H1 (cell line): ENCODE data around the gene ELP1. TPM values are rescaled to one million over a fixed set of nuclear protein-coding genes. Genes with fewer than 3 reads are reported as not detected.

Source experiments
- CTCF ChIA-PET: fragments of 300-600 bp; sonication (Branson Sonifier 250); formaldehyde crosslinking; loops from one replicate; lab custom pipeline; 2021; ENCODE audit not compliant: partially characterized antibody; lab: Charles Lee
- POLR2A ChIA-PET: fragments of 300-600 bp; sonication (Branson Sonifier 250); formaldehyde crosslinking; loops from one replicate; lab custom pipeline; 2021; ENCODE audit warnings: inconsistent platforms; ENCODE audit not compliant: partially characterized antibody; lab: Charles Lee
- DNase-seq, 2 experiments: peaks; one replicate each; pipeline versions ENCODE4 v3.0.0 to v3.0.0-alpha.2; 2010 to 2022; ENCODE audit warnings: low spot score in 2 of 2, low read depth in 1 of 2, mixed read lengths in 1 of 2
- FAIRE-seq: peaks from 2 replicates; lab custom pipeline; 2011; peaks lifted over from hg19 to GRCh38; lab: Jason Lieb, UNC
- H2AFZ ChIP-seq: 2 replicates; pipeline ENCODE4 v1.8.1; 2012; ENCODE audit warnings: low read length, inconsistent platforms
- H2AK5ac ChIP-seq: 2 replicates; pipeline ENCODE4 v1.6.1; 2013; ENCODE audit warnings: low read depth, low read length
- H2BK120ac ChIP-seq: replicated peaks from 2 replicates; pipeline ENCODE3; 2013; ENCODE audit warnings: low read depth, low read length, inconsistent platforms
- H2BK12ac ChIP-seq: 2 replicates; pipeline ENCODE4 v1.6.1; 2013; ENCODE audit warnings: low read depth, low read length
- H2BK15ac ChIP-seq: 2 replicates; pipeline ENCODE4 v1.6.1; 2013; ENCODE audit warnings: low read length
- H2BK20ac ChIP-seq: 2 replicates; pipeline ENCODE4 v1.6.1; 2013; ENCODE audit warnings: low read length
- H2BK5ac ChIP-seq: 2 replicates; pipeline ENCODE4 v1.6.1; 2013; ENCODE audit warnings: low read depth, low read length
- H3K14ac ChIP-seq: 2 replicates; pipeline ENCODE4 v1.6.1; 2013; ENCODE audit warnings: inconsistent platforms; ENCODE audit not compliant: insufficient read length
- H3K18ac ChIP-seq: 2 replicates; pipeline ENCODE4 v1.6.1; 2013; ENCODE audit warnings: low read length; ENCODE audit errors: extremely low read depth
- H3K23ac ChIP-seq: 2 replicates; pipeline ENCODE4 v1.6.1; 2013; ENCODE audit warnings: inconsistent platforms; ENCODE audit not compliant: insufficient read length
- H3K23me2 ChIP-seq: 2 replicates; pipeline ENCODE4 v1.6.1; 2013; ENCODE audit warnings: low read depth, low read length
- H3K27ac ChIP-seq: 2 replicates; pipeline ENCODE4 v1.6.1; 2011; ENCODE audit warnings: low read depth, low read length, inconsistent platforms
- H3K27me3 ChIP-seq, 4 experiments: replicated peaks in 1 of 4; 1 replicate in 1 of 4; 2 replicates in 3 of 4; pipeline versions ENCODE4 v1.6.1 to v1.8.1; 2011 to 2013; ENCODE audit warnings: low read length in 3 of 4, mild to moderate bottlenecking in 3 of 4, inconsistent platforms in 2 of 4, mixed read lengths in 2 of 4, moderate library complexity in 1 of 4; ENCODE audit not compliant: control insufficient read depth in 3 of 4, insufficient read depth in 3 of 4; ENCODE audit errors: extremely low read depth in 1 of 4
- H3K36me3 ChIP-seq, 4 experiments: 2 replicates each; pipeline versions ENCODE4 v1.6.1 to v1.8.1; 2011 to 2013; ENCODE audit warnings: mild to moderate bottlenecking in 4 of 4, low read length in 3 of 4, moderate library complexity in 2 of 4, control low read depth in 1 of 4, inconsistent platforms in 1 of 4; ENCODE audit not compliant: insufficient read depth in 4 of 4, control insufficient read depth in 2 of 4
- H3K4ac ChIP-seq: replicated peaks from 2 replicates; pipeline ENCODE3; 2013; ENCODE audit warnings: low read length, low read depth, mixed read lengths, inconsistent platforms; ENCODE audit not compliant: insufficient read length
- H3K4me1 ChIP-seq, 4 experiments: replicated peaks in 1 of 4; 1 replicate in 1 of 4; 2 replicates in 3 of 4; pipeline versions ENCODE4 v1.6.1 to v1.8.1; 2011 to 2013; ENCODE audit warnings: low read length in 3 of 4, inconsistent platforms in 2 of 4, mixed read lengths in 1 of 4; ENCODE audit not compliant: insufficient read depth in 4 of 4, control insufficient read depth in 3 of 4
- H3K4me2 ChIP-seq, 2 experiments: 2 replicates each; pipeline versions ENCODE4 v1.6.1 to v1.8.1; 2011 to 2013; ENCODE audit warnings: low read depth in 2 of 2, low read length in 2 of 2, control low read depth in 1 of 2, inconsistent platforms in 1 of 2, mild to moderate bottlenecking in 1 of 2; ENCODE audit not compliant: insufficient read depth in 1 of 2
- H3K4me3 ChIP-seq, 4 experiments: fragments of 200-600, 300-600 bp in 1 of 4; sonication (generic), shearing (Covaris generic), sonication (Bioruptor Twin) in 1 of 4; 2 replicates each; pipeline versions ENCODE4 v1.5.1 to v1.8.1; 2011 to 2016; ENCODE audit warnings: low read length in 4 of 4, low read depth in 3 of 4, control low read depth in 2 of 4, inconsistent platforms in 2 of 4, mild to moderate bottlenecking in 2 of 4, mixed read lengths in 1 of 4, moderate library complexity in 1 of 4; ENCODE audit not compliant: insufficient read depth in 2 of 4; ENCODE audit errors: extremely low read depth in 1 of 4
- H3K56ac ChIP-seq: replicated peaks from 2 replicates; pipeline ENCODE3; 2013; ENCODE audit warnings: low read depth, mild to moderate bottlenecking, mixed read lengths, low read length, inconsistent platforms; ENCODE audit not compliant: insufficient read length
- H3K79me1 ChIP-seq: 2 replicates; pipeline ENCODE4 v1.6.1; 2013; ENCODE audit warnings: low read depth, low read length, control low read depth
- H3K79me2 ChIP-seq, 2 experiments: 2 replicates each; pipeline versions ENCODE4 v1.6.1 to v1.8.1; 2012 to 2013; ENCODE audit warnings: low read length in 2 of 2, mild to moderate bottlenecking in 2 of 2, inconsistent platforms in 1 of 2; ENCODE audit not compliant: insufficient read depth in 2 of 2, control insufficient read depth in 1 of 2
- H3K9ac ChIP-seq, 4 experiments: replicated peaks in 1 of 4; 1 replicate in 1 of 4; 2 replicates in 3 of 4; pipeline versions ENCODE4 v1.6.1 to v1.8.1; 2011 to 2013; ENCODE audit warnings: low read depth in 3 of 4, low read length in 3 of 4, control low read depth in 2 of 4, mild to moderate bottlenecking in 2 of 4, moderate library complexity in 2 of 4, inconsistent platforms in 1 of 4; ENCODE audit errors: extremely low read depth in 1 of 4
- H3K9me3 ChIP-seq, 2 experiments: 2 replicates each; pipeline versions ENCODE4 v1.6.1 to v1.8.1; 2012 to 2013; ENCODE audit warnings: mild to moderate bottlenecking in 2 of 2, moderate library complexity in 2 of 2, control low read depth in 1 of 2, inconsistent platforms in 1 of 2, low read depth in 1 of 2, low read length in 1 of 2, mixed read lengths in 1 of 2; ENCODE audit not compliant: insufficient read depth in 2 of 2
- H4K20me1 ChIP-seq, 2 experiments: replicated peaks in 1 of 2; 2 replicates each; pipeline versions ENCODE3 to v1.8.1; 2011 to 2013; ENCODE audit warnings: inconsistent platforms in 2 of 2, low read length in 2 of 2, mild to moderate bottlenecking in 1 of 2; ENCODE audit not compliant: insufficient read depth in 2 of 2, control insufficient read depth in 1 of 2
- H4K5ac ChIP-seq: 2 replicates; pipeline ENCODE4 v1.6.1; 2013; ENCODE audit warnings: low read length, low read depth, mixed read lengths, inconsistent platforms; ENCODE audit not compliant: insufficient read length
- H4K8ac ChIP-seq: 2 replicates; pipeline ENCODE4 v1.8.0; 2013; ENCODE audit warnings: mild to moderate bottlenecking, moderate library complexity, low read length, inconsistent platforms; ENCODE audit not compliant: insufficient read depth; ENCODE audit errors: extremely low read depth
- H4K91ac ChIP-seq: replicated peaks from 2 replicates; pipeline ENCODE3; 2013; ENCODE audit warnings: low read length, mixed read lengths, inconsistent platforms; ENCODE audit not compliant: insufficient read length
- BRCA1 ChIP-seq: IDR thresholded peaks from 2 replicates; pipeline ENCODE4 v1.6.1; 2012; ENCODE audit warnings: low read depth, low read length, improper control_type of control experiment
- CBX5 ChIP-seq: fragments of 300-800, 300-1000 bp; sonication (generic); IDR thresholded peaks from 2 replicates; pipeline ENCODE4 v1.7.1; 2016; ENCODE audit warnings: antibody characterized with exemption, low read length, low read depth
- CEBPB ChIP-seq: IDR thresholded peaks from 2 replicates; pipeline ENCODE4 v1.6.1; 2012; ENCODE audit warnings: low read depth, low read length
- EGR1 ChIP-seq: IDR thresholded peaks from 2 replicates; pipeline ENCODE4 v1.6.1; 2011; ENCODE audit warnings: low read depth, low read length, borderline replicate concordance
- EP300 ChIP-seq, 2 experiments: IDR thresholded peaks; 1 replicate in 1 of 2; 2 replicates in 1 of 2; pipeline ENCODE4 v1.6.1; 2011 to 2012; ENCODE audit warnings: low read depth in 2 of 2, low read length in 2 of 2, mild to moderate bottlenecking in 2 of 2, borderline replicate concordance in 1 of 2, inconsistent platforms in 1 of 2, moderate library complexity in 1 of 2
- EZH2 ChIP-seq: fragments of 200-600 bp; sonication (generic); IDR thresholded peaks from 2 replicates; pipeline ENCODE4 v1.7.1; 2012; ENCODE audit warnings: low read depth, mild to moderate bottlenecking, moderate library complexity, low read length, inconsistent platforms; ENCODE audit not compliant: severe bottlenecking
- FOSL1 ChIP-seq: IDR thresholded peaks from 2 replicates; pipeline ENCODE4 v1.6.1; 2011; ENCODE audit warnings: mild to moderate bottlenecking, low read depth, low read length, moderate library complexity; ENCODE audit not compliant: insufficient read depth
- PHF8 ChIP-seq: fragments of 200-600 bp; sonication (generic); conservative IDR thresholded peaks from 2 replicates; pipeline ENCODE4 v1.7.1; 2012; ENCODE audit warnings: low read depth, mild to moderate bottlenecking, inconsistent platforms, low read length, moderate library complexity
- POLR2A ChIP-seq, 2 experiments: IDR thresholded peaks; 1 replicate in 1 of 2; 2 replicates in 1 of 2; pipeline ENCODE4 v1.6.1; 2011; ENCODE audit warnings: low read depth in 2 of 2, low read length in 2 of 2, mild to moderate bottlenecking in 2 of 2; ENCODE audit errors: control extremely low read depth in 1 of 2
- SAP30 ChIP-seq: fragments of 300-600 bp; sonication (generic); IDR thresholded peaks from 2 replicates; pipeline ENCODE4 v1.7.1; 2012; ENCODE audit warnings: low read length, moderate library complexity, mild to moderate bottlenecking, inconsistent platforms; ENCODE audit not compliant: insufficient read depth, insufficient replicate concordance
- SIN3A ChIP-seq, 2 experiments: IDR thresholded peaks in 1 of 2; conservative IDR thresholded peaks in 1 of 2; 2 replicates each; pipeline ENCODE4 v1.6.1; 2011 to 2012; ENCODE audit warnings: low read length in 2 of 2, improper control_type of control experiment in 1 of 2, low read depth in 1 of 2, mild to moderate bottlenecking in 1 of 2
- SP4 ChIP-seq: IDR thresholded peaks from 2 replicates; pipeline ENCODE4 v1.6.1; 2012; ENCODE audit warnings: low read length, inconsistent platforms
- TAF1 ChIP-seq: IDR thresholded peaks from 2 replicates; pipeline ENCODE4 v1.6.1; 2011; ENCODE audit warnings: mild to moderate bottlenecking, low read depth, low read length
- TAF7 ChIP-seq: optimal IDR thresholded peaks from 2 replicates; pipeline ENCODE3; 2011; ENCODE audit warnings: low read depth, mild to moderate bottlenecking, inconsistent platforms, low read length, moderate library complexity, borderline replicate concordance
- YY1 ChIP-seq: IDR thresholded peaks from 2 replicates; pipeline ENCODE4 v1.6.1; 2011; ENCODE audit warnings: low read depth, mild to moderate bottlenecking, low read length
- WGBS, 2 experiments: shearing (Covaris generic) in 1 of 2; methylation state at CpG; one replicate each; pipeline versions ENCODE4 v1.1.6 to v1.1.7; 2013 to 2015; ENCODE audit warnings: low lambda C conversion rate in 2 of 2, mixed read lengths in 2 of 2, inconsistent platforms in 1 of 2, low coverage in 1 of 2, missing lambda C conversion rate in 1 of 2; ENCODE audit not compliant: insufficient replicate concordance in 2 of 2, insufficient coverage in 1 of 2, insufficient read length in 1 of 2; ENCODE audit errors: extremely low coverage in 1 of 2, missing lambda C conversion rate in 1 of 2; 5-methylcytosine and 5-hydroxymethylcytosine counted together
- polyA plus RNA-seq, 7 experiments: library from polyadenylated mRNA; depleted of rRNA in 3 of 7; stranded (reverse) in 5 of 7; unstranded in 2 of 7; fragments of >200 nt in 5 of 7; fragments of 200-250 nt in 2 of 7; gene quantifications; 1 replicate in 5 of 7; 2 replicates in 1 of 7; 4 replicates in 1 of 7; pipeline versions ENCODE4 v1.2.1 to v1.2.3, GENCODE V29; 2011 to 2013; ENCODE audit warnings: missing spikeins in 2 of 7, mixed read lengths in 2 of 7
- total RNA-seq: library from RNA; stranded (reverse); fragmentation: NEBNext Ultra II Directional; extraction: Animal tissue kit (Norgen Biotek cat#: 25700); gene quantifications from 2 replicates; pipeline ENCODE4 v1.2.1, GENCODE V29; 2021

Gene ELP1
- total and polyA plus RNA-seq, 2 of the 8 experiments (the other 6 are each of a cell fraction or from before 2014, with no cell fraction given): 13.9 to 31.3 TPM

GRCh38 chr9:108913391-108913790 is 20.5 kb downstream of the ELP1 start:
- Histone ChIP-seq H3K27me3 (no peaks in the 10 kb centered on the region), H3K9me3 (no peaks in the 10 kb centered on the region), H3K4me2 (no peak overlapping the region), H3K23me2 (no peaks in the 10 kb centered on the region), H3K4ac (no peak overlapping the region), H2BK20ac (no peak overlapping the region), H3K4me3 (no peak overlapping the region), H2BK12ac (no peak overlapping the region), H4K5ac (no peak overlapping the region), H3K9ac (no peak overlapping the region), H2BK120ac (no peak overlapping the region), H4K8ac (no peak overlapping the region), H3K18ac (no peak overlapping the region), H3K79me2 (no peaks in the 10 kb centered on the region), H3K27ac (no peak overlapping the region), H2BK5ac (no peak overlapping the region), H4K20me1 (peaks cover 1 to 3% of the 10 kb centered on the region in 2 experiments), H3K14ac (no peak overlapping the region), H3K36me3 (peaks cover 5 to 49% (median 24%) of the 10 kb centered on the region in 4 experiments; a peak in 7 of 8 replicates), H3K4me1 (no peaks in the 10 kb centered on the region), H2AFZ (no peak overlapping the region), H2BK15ac (no peak overlapping the region), H3K56ac (no peak overlapping the region), H3K23ac (no peak overlapping the region), H3K79me1 (no peaks in the 10 kb centered on the region), H4K91ac (no peak overlapping the region), H2AK5ac (no peak overlapping the region)
- DNase-seq (no peak), FAIRE-seq (no peak)
- ChIA-PET CTCF (no interaction called here), POLR2A (no interaction called here)
- 96% methylated on average over 5 of the region's 5 CpGs; no CpG with 5 or more reads in 1 of the 2 experiments for WGBS, 2 experiments
- TF ChIP-seq POLR2A (IDR thresholded peaks at IDR 0.05; ENCODE audit: control extremely low read depth in 1 of 2, low read depth in 2 of 2, low read length in 2 of 2) (no peak), EGR1 (no peak), YY1 (no peak), EZH2 (no peak), FOSL1 (no peak), CEBPB (no peak), SAP30 (no peak), EP300 (IDR thresholded peaks at IDR 0.05; ENCODE audit: borderline replicate concordance in 1 of 2, low read depth in 2 of 2, low read length in 2 of 2) (no peak), SIN3A (conservative IDR thresholded peaks at IDR 0.05 in 1 of 2, IDR thresholded peaks at IDR 0.05 in 1 of 2; ENCODE audit: low read depth in 1 of 2, low read length in 2 of 2) (no peak), TAF1 (no peak), TAF7 (no peak), BRCA1 (no peak), CBX5 (no peak), PHF8 (no peak), SP4 (no peak)
